Astrocyte of the cerebellum (primary cell): ENCODE measurements around the gene ARF1.
A peak's percentile ranks its signal among the peaks of the same experiment; 100 is the strongest.

Experiments used
- DNase-seq: peaks from one replicate; pipeline ENCODE4 v3.0.0-alpha.2; 2011; ENCODE audit warnings: low read depth
- H3K4me3 ChIP-seq: 2 replicates; pipeline ENCODE4 v1.5.1; 2011; ENCODE audit warnings: mild to moderate bottlenecking, low read depth, low read length, moderate library complexity
- in situ Hi-C: cut with HindIII; loops from 2 replicates; pipeline ENCODE4 v1.10.0; 2017; ENCODE audit warnings: low sequenced_read_pairs
- TF ChIP-seq, protein P1 (sequence below): IDR thresholded peaks from 2 replicates; pipeline ENCODE4 v1.5.1; 2012; ENCODE audit warnings: low read length, low read depth, moderate library complexity, mild to moderate bottlenecking; ENCODE audit errors: missing control alignments

Gene ARF1

GRCh38 chr1:228131766-228132165, 49.3 kb downstream of the ARF1 start:
- DNase-seq: no peak
- in situ Hi-C loops: no loop called here
- no peak overlapping the region for H3K4me3 ChIP-seq
- TF ChIP-seq, protein P1, sequence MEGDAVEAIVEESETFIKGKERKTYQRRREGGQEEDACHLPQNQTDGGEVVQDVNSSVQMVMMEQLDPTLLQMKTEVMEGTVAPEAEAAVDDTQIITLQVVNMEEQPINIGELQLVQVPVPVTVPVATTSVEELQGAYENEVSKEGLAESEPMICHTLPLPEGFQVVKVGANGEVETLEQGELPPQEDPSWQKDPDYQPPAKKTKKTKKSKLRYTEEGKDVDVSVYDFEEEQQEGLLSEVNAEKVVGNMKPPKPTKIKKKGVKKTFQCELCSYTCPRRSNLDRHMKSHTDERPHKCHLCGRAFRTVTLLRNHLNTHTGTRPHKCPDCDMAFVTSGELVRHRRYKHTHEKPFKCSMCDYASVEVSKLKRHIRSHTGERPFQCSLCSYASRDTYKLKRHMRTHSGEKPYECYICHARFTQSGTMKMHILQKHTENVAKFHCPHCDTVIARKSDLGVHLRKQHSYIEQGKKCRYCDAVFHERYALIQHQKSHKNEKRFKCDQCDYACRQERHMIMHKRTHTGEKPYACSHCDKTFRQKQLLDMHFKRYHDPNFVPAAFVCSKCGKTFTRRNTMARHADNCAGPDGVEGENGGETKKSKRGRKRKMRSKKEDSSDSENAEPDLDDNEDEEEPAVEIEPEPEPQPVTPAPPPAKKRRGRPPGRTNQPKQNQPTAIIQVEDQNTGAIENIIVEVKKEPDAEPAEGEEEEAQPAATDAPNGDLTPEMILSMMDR: no peak

DNA sequence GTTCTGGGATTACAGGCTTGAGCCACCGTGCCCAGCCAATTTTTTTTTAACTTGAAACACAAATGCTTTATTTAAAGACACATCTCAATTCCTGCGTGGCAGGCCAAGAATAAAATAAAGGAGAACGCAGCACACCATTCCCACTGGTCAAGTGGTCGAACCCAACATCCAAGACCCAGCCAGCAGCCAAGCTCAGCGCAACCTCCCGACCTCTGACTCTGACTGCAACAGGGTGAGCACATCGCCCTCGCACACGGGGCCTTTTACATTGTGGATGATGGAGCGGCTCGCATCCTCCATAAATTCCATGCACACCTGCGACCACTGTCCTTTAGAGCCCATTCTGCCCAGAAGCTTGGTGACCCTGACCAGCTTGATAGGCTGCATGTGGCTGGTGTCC, 52.1 kb downstream of the ARF1 start:
- in situ Hi-C loops: no loop called here
- no peak for DNase-seq

DNA sequence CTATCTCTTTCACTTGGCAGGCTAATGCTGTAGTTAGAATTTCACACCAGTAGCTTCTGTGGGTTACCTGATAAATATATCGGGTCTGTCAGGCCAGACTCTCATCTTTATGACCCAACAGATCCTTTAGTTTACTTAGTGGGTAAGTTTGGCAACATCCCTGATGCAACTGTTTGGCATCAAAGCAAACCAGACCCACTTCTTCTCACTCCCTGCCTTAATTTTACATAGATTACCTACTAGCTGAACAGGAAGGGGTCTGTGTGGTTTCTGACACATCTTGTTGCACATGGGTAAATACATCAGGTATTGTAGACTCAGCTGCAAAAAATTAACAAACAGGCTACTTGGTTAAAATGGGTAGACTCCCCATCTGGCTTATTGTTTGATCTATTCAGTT, 54.4 kb downstream of the ARF1 start:
- no peak overlapping the region for H3K4me3 ChIP-seq
- TF ChIP-seq, protein P1: no peak
- no peak for DNase-seq
- in situ Hi-C loops: no loop called here

More for the DNA sequence above, 52.1 kb downstream of the ARF1 start:
- no peak overlapping the region for H3K4me3 ChIP-seq
- TF ChIP-seq, protein P1: no peak

- in situ Hi-C loops: no loop called here
- no peak for DNase-seq
- TF ChIP-seq, protein P1: no peak
- peak overlapping the region; percentile 95 for H3K4me3 ChIP-seq
These were observed 57.0 kb downstream of the ARF1 start for GRCh38 chr1:228139406-228139930.

GRCh38 chr1:228139931-228140723, 57.6 kb downstream of the ARF1 start, which contains the start of gene GUK1:
Gene GUK1, plus strand, starts transcription at chr1:228140279. Its CDS starts 24 bp downstream, at chr1:228140303.
- DNase-seq: peak; percentile 95
- in situ Hi-C loops: no loop called here
- peak within 1 kb of the TSS; percentile 95 for H3K4me3 ChIP-seq
- TF ChIP-seq, protein P1: no peak

GRCh38 chr1:228140724-228141225, 58.3 kb downstream of the ARF1 start:
- DNase-seq: no peak
- TF ChIP-seq, protein P1: no peak
- in situ Hi-C loops: no loop called here
- H3K4me3 ChIP-seq: peak overlapping the region; percentile 95
